ENCODE measurements around the gene FXN.

DNA sequence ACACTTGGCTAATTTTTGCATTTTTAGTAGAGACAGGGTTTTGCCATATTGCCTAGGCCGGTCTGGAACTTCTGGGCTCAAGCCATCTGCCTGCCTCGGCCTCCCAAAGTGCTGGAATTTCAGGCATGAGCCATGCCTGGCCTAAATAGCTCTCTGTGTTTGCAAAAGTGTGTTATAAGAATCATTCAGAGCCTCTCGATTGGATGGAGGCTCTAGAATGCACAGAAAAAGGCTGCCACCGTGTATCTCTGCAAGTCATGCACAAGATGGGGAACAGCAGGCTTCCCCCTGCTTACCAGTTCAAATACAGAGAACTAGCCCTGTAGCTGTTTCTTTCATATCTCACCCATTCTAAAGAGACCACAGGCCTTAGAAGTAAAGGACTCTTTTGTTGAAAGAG, 28.3 kb downstream of the FXN start:
- TF ChIP-seq EZH2 (IDR thresholded peaks at IDR 0.05; ENCODE audit: borderline replicate concordance) (no peak), EZH2phosphoT487 (IDR thresholded peaks at IDR 0.05; ENCODE audit: low read depth, severe bottlenecking, unreplicated experiment) (no peak)
- TF ChIP-seq, protein P1, sequence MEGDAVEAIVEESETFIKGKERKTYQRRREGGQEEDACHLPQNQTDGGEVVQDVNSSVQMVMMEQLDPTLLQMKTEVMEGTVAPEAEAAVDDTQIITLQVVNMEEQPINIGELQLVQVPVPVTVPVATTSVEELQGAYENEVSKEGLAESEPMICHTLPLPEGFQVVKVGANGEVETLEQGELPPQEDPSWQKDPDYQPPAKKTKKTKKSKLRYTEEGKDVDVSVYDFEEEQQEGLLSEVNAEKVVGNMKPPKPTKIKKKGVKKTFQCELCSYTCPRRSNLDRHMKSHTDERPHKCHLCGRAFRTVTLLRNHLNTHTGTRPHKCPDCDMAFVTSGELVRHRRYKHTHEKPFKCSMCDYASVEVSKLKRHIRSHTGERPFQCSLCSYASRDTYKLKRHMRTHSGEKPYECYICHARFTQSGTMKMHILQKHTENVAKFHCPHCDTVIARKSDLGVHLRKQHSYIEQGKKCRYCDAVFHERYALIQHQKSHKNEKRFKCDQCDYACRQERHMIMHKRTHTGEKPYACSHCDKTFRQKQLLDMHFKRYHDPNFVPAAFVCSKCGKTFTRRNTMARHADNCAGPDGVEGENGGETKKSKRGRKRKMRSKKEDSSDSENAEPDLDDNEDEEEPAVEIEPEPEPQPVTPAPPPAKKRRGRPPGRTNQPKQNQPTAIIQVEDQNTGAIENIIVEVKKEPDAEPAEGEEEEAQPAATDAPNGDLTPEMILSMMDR (IDR thresholded peaks at IDR 0.05; ENCODE audit: poor library complexity) = no peak

All from hepatocyte (in vitro differentiated cells).